ENCODE data around the gene NARS2. TPM values are rescaled to one million over a fixed set of nuclear protein-coding genes. Genes with fewer than 3 reads are reported as not detected.

NARS2 gene
- total and polyA plus RNA-seq, 9 donors: 13.2 to 24.5 (median 17.1) TPM

DNA sequence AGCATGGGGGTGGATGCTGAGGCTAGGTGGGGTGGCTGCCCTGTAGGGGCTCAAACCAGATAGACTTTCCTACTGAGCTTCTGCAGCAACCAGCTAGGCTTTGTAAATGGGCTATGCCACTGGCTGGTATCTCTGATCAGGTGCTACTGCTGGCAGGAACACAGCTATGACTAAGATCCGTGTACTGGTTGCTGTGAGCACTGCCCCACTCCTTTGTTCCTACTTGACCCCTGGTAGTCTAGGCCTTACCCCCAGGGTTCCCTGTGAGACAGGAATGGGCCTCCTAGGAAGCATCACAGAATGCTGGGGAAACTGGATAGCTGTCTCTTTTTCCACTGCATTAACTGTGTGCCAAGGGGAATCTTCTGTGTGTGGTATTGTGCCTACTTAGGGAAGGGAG is 98.6 kb downstream of the NARS2 start:
- intact Hi-C loops (cut with DNase I): no loop called here
- TF ChIP-seq, protein P1, sequence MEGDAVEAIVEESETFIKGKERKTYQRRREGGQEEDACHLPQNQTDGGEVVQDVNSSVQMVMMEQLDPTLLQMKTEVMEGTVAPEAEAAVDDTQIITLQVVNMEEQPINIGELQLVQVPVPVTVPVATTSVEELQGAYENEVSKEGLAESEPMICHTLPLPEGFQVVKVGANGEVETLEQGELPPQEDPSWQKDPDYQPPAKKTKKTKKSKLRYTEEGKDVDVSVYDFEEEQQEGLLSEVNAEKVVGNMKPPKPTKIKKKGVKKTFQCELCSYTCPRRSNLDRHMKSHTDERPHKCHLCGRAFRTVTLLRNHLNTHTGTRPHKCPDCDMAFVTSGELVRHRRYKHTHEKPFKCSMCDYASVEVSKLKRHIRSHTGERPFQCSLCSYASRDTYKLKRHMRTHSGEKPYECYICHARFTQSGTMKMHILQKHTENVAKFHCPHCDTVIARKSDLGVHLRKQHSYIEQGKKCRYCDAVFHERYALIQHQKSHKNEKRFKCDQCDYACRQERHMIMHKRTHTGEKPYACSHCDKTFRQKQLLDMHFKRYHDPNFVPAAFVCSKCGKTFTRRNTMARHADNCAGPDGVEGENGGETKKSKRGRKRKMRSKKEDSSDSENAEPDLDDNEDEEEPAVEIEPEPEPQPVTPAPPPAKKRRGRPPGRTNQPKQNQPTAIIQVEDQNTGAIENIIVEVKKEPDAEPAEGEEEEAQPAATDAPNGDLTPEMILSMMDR (IDR thresholded peaks at IDR 0.05): no peak
- TF ChIP-seq EP300 (IDR thresholded peaks at IDR 0.05) (no peak), POLR2A (IDR thresholded peaks at IDR 0.05) (no peak)
- no peak overlapping the region for H3K4me3 ChIP-seq
- no peaks in the 10 kb centered on the region for H3K27me3 ChIP-seq
- 67 to 100% (median 78%) methylated on average over 1 of the region's 1 CpG for WGBS, 3 donors
- no peaks in the 10 kb centered on the region for H3K4me1 ChIP-seq (ENCODE audit: insufficient read depth)
- no peaks in the 10 kb centered on the region for H3K36me3 ChIP-seq
- no peaks in the 10 kb centered on the region for H3K9me3 ChIP-seq
- no peak overlapping the region for H3K27ac ChIP-seq
- no peak for DNase-seq

DNA sequence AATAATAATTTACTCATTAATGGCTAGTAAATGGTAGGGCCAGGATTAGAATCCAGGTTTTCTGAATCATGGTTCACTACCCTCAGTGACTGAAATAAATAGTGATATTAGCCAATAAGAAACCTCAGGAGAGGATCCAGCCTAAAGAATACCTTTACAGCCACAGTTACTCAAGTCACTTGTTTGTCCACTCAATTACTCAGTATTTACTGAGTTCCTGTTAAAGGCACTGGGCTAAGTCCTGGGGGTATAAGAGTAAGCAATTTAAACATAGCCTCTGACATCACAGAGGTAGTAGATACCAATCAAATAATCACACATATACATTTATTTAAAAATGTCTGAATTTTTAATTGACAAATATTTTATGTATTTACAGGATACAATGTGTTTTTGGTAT is 100.2 kb downstream of the NARS2 start:
- TF ChIP-seq POLR2A (IDR thresholded peaks at IDR 0.05) (no peak), EP300 (IDR thresholded peaks at IDR 0.05) (no peak)
- TF ChIP-seq, protein P1 (IDR thresholded peaks at IDR 0.05): no peak
- no peaks in the 10 kb centered on the region for H3K27me3 ChIP-seq

DNA sequence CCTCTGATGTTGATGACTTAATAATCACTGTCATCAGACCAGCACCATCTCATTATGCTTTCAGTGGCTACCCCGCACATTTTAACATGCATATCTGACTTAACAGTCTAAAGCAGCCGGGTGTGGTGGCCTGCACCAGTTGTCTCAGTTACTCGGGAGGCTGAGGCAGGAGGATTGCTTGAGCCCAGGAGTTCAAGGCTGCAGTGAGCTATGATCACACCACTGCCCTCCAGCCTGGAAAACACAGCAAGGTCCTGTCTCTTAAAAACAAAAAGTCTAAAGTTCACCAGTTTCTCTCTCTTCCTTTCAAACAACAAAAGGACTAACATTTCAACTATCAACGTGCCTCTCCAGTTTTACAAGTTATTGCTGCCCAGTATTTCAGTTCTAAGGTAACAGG is 101.8 kb downstream of the NARS2 start:
- intact Hi-C loops (cut with DNase I): no loop called here
- Histone ChIP-seq H3K4me1 (ENCODE audit: insufficient read depth) (no peaks in the 10 kb centered on the region), H3K36me3 (no peaks in the 10 kb centered on the region), H3K4me3 (no peak overlapping the region), H3K27ac (no peak overlapping the region), H3K27me3 (no peaks in the 10 kb centered on the region), H3K9me3 (no peaks in the 10 kb centered on the region)
- WGBS, 3 donors: 83 to 91% (median 86%) methylated on average over 4 of the region's 4 CpGs
- no peak for DNase-seq
- TF ChIP-seq EP300 (IDR thresholded peaks at IDR 0.05) (no peak), POLR2A (IDR thresholded peaks at IDR 0.05) (no peak)
- TF ChIP-seq, protein P1 (IDR thresholded peaks at IDR 0.05): no peak

More for the DNA sequence above, 100.2 kb downstream of the NARS2 start:
- Histone ChIP-seq H3K4me3 (no peak overlapping the region), H3K9me3 (no peaks in the 10 kb centered on the region), H3K27ac (no peak overlapping the region), H3K4me1 (ENCODE audit: insufficient read depth) (no peaks in the 10 kb centered on the region), H3K36me3 (no peaks in the 10 kb centered on the region)
- DNase-seq: no peak
- intact Hi-C loops (cut with DNase I): no loop called here

DNA sequence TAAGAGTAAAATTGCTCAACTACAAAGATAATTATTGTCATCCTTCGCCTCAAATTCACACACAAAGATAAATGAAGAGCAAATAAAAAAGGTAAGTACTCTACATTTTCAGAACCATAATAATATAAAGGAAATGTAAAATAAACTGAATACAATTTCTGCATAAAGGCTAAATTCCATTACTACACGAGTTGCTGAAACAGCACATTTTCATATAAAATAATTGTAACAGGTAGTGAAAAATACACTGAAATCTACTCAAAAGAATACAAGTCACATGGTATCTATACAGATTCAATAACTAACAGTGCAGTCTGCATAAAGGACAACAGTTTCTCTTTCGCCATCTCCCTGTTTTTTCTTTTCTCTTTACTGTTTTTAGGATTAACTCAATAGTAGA is 102.3 kb downstream of the NARS2 start:
- Histone ChIP-seq H3K9me3 (no peaks in the 10 kb centered on the region), H3K4me3 (no peak overlapping the region), H3K27me3 (no peaks in the 10 kb centered on the region), H3K36me3 (no peaks in the 10 kb centered on the region), H3K4me1 (ENCODE audit: insufficient read depth) (no peaks in the 10 kb centered on the region), H3K27ac (no peak overlapping the region)
- intact Hi-C loops (cut with DNase I): no loop called here
- no peak for TF ChIP-seq EP300 (IDR thresholded peaks at IDR 0.05)
- TF ChIP-seq, protein P1 (IDR thresholded peaks at IDR 0.05): no peak
- no peak for TF ChIP-seq POLR2A (IDR thresholded peaks at IDR 0.05)
- 81 to 95% (median 88%) methylated on average over 3 of the region's 3 CpGs for WGBS, 3 donors
- DNase-seq: no peak

Measured in ovary (tissue), 9 donors.